ENCODE results near the gene LGI1. TPM values are rescaled to one million over a fixed set of nuclear protein-coding genes. Genes with fewer than 3 reads are reported as not detected.

The LGI1 gene
- polyA plus RNA-seq, 1 donor = 3.4 TPM

- no peaks in the 10 kb centered on the region for H3K9me3 ChIP-seq (ENCODE audit: control insufficient read depth, low read depth, low read length)
- H3K27me3 ChIP-seq (ENCODE audit: control insufficient read depth, insufficient read depth, low read length) = peaks cover 21% of the 10 kb centered on the region
Observed at GRCh38 chr10:93726024-93726423, 31.7 kb upstream of the LGI1 start.

DNA sequence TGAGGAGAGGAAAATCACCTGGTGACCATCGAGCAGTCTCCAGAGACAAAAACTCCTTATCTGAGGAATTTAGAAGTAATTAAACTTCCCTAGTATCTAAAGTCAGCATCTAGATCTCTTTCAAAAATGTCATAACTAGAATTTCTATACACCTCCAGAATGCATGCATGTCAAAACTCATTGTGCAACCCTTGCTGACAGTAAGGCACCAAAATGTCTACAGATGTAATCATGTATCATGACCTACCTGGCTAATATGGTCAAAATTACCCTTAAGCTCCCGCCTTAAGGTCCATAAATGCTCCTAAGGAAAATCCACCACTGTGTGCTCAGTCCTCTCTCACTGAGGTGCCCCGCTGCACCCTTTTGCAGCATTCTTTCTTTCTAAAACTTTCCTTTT, 16.4 kb upstream of the LGI1 start:
- Histone ChIP-seq H3K27ac (ENCODE audit: low read length) (no peak overlapping the region), H3K36me3 (ENCODE audit: control insufficient read depth, insufficient read depth, low read length) (no peaks in the 10 kb centered on the region), H3K9me3 (ENCODE audit: control insufficient read depth, low read depth, low read length) (no peaks in the 10 kb centered on the region), H3K4me1 (ENCODE audit: control insufficient read depth, insufficient read depth, low read length) (no peaks in the 10 kb centered on the region), H3K27me3 (ENCODE audit: control insufficient read depth, insufficient read depth, low read length) (no peaks in the 10 kb centered on the region), H3K4me3 (ENCODE audit: low read length) (no peak overlapping the region)
- no peak for DNase-seq
- WGBS (ENCODE audit: insufficient coverage, low lambda C conversion rate) = 33% methylated on average over 1 of the region's 3 CpGs

More at GRCh38 chr10:93726024-93726423, 31.7 kb upstream of the LGI1 start:
- Histone ChIP-seq H3K4me1 (ENCODE audit: control insufficient read depth, insufficient read depth, low read length) (no peaks in the 10 kb centered on the region), H3K27ac (ENCODE audit: low read length) (no peak overlapping the region), H3K4me3 (ENCODE audit: low read length) (no peak overlapping the region), H3K36me3 (ENCODE audit: control insufficient read depth, insufficient read depth, low read length) (no peaks in the 10 kb centered on the region)
- 86% methylated on average over 1 of the region's 1 CpG for WGBS (ENCODE audit: insufficient coverage, low lambda C conversion rate)
- DNase-seq = no peak

DNA sequence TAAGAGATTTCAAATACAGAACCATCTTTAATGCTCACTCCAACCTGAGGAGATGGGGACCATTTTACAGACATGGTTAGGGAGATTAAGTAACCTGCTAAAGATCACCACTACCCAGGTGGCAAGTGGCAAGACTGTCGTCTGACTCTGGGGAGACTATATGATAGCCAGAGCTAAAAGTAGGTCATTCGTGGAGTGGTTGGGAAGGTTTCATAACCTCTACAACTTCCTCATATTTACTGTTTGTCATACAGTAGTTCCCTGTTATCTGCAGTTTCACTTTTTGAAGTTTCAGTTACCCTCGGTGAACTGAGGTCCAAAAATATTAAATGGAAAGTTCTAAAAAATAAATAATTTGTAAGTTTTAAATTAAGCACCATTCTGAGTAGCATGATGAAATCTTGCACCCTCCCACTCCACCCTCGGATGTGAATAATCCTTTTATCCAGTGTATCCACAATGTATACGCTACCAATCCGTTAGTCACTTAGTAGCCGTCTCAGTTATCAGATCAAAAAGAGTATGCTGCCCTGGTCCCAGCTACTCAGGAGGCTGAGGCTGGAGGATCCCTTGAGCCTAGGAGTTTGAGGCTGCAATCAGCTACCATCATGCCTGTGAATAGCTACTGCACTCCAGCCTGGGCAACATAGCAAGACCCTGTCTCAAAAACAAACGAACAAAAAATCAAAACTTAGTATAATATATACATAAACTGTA, 14.9 kb upstream of the LGI1 start:
- no peaks in the 10 kb centered on the region for H3K27me3 ChIP-seq (ENCODE audit: control insufficient read depth, insufficient read depth, low read length)
- DNase-seq = no peak
- H3K27ac ChIP-seq (ENCODE audit: low read length) = no peak overlapping the region
- no peaks in the 10 kb centered on the region for H3K9me3 ChIP-seq (ENCODE audit: control insufficient read depth, low read depth, low read length)
- no CpG with 5 or more reads among the region's 8 CpGs for WGBS (ENCODE audit: insufficient coverage, low lambda C conversion rate)
- no peak overlapping the region for H3K4me3 ChIP-seq (ENCODE audit: low read length)
- no peaks in the 10 kb centered on the region for H3K4me1 ChIP-seq (ENCODE audit: control insufficient read depth, insufficient read depth, low read length)
- H3K36me3 ChIP-seq (ENCODE audit: control insufficient read depth, insufficient read depth, low read length) = no peaks in the 10 kb centered on the region

GRCh38 chr10:93745408-93746065, 12.2 kb upstream of the LGI1 start:
- peaks cover 9% of the 10 kb centered on the region for H3K4me1 ChIP-seq (ENCODE audit: control insufficient read depth, insufficient read depth, low read length)
- no peaks in the 10 kb centered on the region for H3K36me3 ChIP-seq (ENCODE audit: control insufficient read depth, insufficient read depth, low read length)
- WGBS (ENCODE audit: insufficient coverage, low lambda C conversion rate) = 39% methylated on average over 4 of the region's 9 CpGs
- DNase-seq = no peak
- H3K9me3 ChIP-seq (ENCODE audit: control insufficient read depth, low read depth, low read length) = no peaks in the 10 kb centered on the region
- no peak overlapping the region for H3K27ac ChIP-seq (ENCODE audit: low read length)
- H3K4me3 ChIP-seq (ENCODE audit: low read length) = no peak overlapping the region
- no peaks in the 10 kb centered on the region for H3K27me3 ChIP-seq (ENCODE audit: control insufficient read depth, insufficient read depth, low read length)

DNA sequence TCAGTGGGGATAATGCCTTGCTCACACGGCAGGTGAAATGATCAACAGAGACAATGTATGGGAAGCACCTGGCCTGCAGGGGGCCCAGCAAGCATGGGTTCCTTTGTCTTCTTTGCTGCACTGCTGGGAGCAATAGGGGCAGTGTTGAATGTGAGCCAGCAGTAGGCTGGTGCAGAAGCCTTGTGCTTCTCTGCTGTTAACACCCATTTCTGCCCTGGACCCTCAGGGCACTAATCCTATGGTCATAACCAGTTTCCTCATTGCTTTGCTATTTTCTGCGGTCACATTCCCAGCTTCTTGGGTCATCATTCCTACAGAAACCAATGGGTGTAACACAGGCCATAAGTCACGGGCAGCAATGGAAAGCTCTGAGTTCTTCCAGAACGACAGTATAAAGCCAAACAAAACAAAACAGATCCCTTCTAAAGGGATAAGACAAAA, 10.9 kb upstream of the LGI1 start:
- Histone ChIP-seq H3K4me3 (ENCODE audit: low read length) (no peak overlapping the region), H3K36me3 (ENCODE audit: control insufficient read depth, insufficient read depth, low read length) (no peaks in the 10 kb centered on the region), H3K27ac (ENCODE audit: low read length) (peak overlapping the region; percentile 40), H3K4me1 (ENCODE audit: control insufficient read depth, insufficient read depth, low read length) (peaks cover 17% of the 10 kb centered on the region), H3K27me3 (ENCODE audit: control insufficient read depth, insufficient read depth, low read length) (no peaks in the 10 kb centered on the region), H3K9me3 (ENCODE audit: control insufficient read depth, low read depth, low read length) (no peaks in the 10 kb centered on the region)
- peak; percentile 70 to 75 for DNase-seq
- WGBS (ENCODE audit: insufficient coverage, low lambda C conversion rate) = no CpG with 5 or more reads among the region's 4 CpGs

DNA sequence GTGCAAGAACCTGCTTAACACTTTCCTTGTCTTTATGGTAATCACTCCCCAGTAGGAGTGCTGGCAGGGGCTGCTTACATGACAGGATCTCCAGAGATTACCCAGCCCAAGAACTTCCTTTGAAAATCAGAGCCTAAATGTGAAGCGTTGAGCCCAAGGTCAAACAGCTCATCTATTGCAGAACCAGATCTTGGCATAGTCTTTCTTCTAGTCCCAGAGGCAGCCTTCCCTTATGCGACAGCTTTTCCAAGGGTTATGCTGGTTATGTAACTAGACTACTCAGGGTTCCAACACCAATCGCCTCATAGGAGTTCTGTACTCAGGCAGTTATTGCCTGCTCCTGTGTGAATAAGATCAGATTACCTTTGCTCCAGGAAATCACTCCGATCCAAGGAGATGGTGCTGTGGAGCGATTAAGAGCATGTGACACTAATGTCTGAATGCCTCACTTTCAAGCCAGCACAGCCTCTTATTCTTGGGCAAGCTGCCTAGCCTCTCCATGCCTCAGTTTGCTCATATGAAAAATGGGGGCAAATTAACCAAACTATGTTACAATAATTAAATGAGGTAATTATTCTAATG, 8.4 kb upstream of the LGI1 start:
- Histone ChIP-seq H3K4me1 (ENCODE audit: control insufficient read depth, insufficient read depth, low read length) (peaks cover 22% of the 10 kb centered on the region), H3K36me3 (ENCODE audit: control insufficient read depth, insufficient read depth, low read length) (no peaks in the 10 kb centered on the region), H3K9me3 (ENCODE audit: control insufficient read depth, low read depth, low read length) (no peaks in the 10 kb centered on the region), H3K4me3 (ENCODE audit: low read length) (no peak overlapping the region), H3K27me3 (ENCODE audit: control insufficient read depth, insufficient read depth, low read length) (no peaks in the 10 kb centered on the region), H3K27ac (ENCODE audit: low read length) (peak overlapping the region; percentile 75)
- peak; percentile 83 to 87 for DNase-seq
- WGBS (ENCODE audit: insufficient coverage, low lambda C conversion rate) = no CpG with 5 or more reads among the region's 5 CpGs

DNA sequence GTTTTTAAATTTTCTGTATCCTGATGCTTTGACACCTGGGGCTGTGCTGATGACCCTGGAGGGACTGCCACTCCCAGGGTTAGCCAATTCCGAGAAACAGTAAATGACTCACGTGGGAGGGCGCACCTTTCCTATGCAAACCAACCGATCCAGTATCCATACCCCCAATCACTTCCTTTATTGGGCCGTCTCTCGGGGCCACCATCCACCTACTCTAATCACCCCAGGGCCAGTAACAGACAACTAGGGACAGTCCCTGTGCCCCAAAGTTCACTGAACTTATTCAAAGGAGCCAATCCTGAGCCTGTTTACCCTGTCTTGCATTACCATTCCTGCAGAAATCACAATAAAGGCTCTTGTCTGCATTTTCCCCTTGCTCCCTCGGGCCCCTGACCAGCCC, 6.6 kb upstream of the LGI1 start:
- H3K36me3 ChIP-seq (ENCODE audit: control insufficient read depth, insufficient read depth, low read length) = no peaks in the 10 kb centered on the region
- no peaks in the 10 kb centered on the region for H3K27me3 ChIP-seq (ENCODE audit: control insufficient read depth, insufficient read depth, low read length)
- H3K9me3 ChIP-seq (ENCODE audit: control insufficient read depth, low read depth, low read length) = no peaks in the 10 kb centered on the region
- peak overlapping the region; percentile 64 for H3K27ac ChIP-seq (ENCODE audit: low read length)
- no peak overlapping the region for H3K4me3 ChIP-seq (ENCODE audit: low read length)
- WGBS (ENCODE audit: insufficient coverage, low lambda C conversion rate) = 20% methylated on average over 1 of the region's 7 CpGs
- DNase-seq = peak; percentile 15 to 72
- H3K4me1 ChIP-seq (ENCODE audit: control insufficient read depth, insufficient read depth, low read length) = peaks cover 22% of the 10 kb centered on the region

GRCh38 chr10:93751832-93752231, 5.9 kb upstream of the LGI1 start:
- Histone ChIP-seq H3K9me3 (ENCODE audit: control insufficient read depth, low read depth, low read length) (no peaks in the 10 kb centered on the region), H3K27me3 (ENCODE audit: control insufficient read depth, insufficient read depth, low read length) (no peaks in the 10 kb centered on the region), H3K4me1 (ENCODE audit: control insufficient read depth, insufficient read depth, low read length) (peaks cover 22% of the 10 kb centered on the region), H3K36me3 (ENCODE audit: control insufficient read depth, insufficient read depth, low read length) (no peaks in the 10 kb centered on the region), H3K27ac (ENCODE audit: low read length) (peak overlapping the region; percentile 51), H3K4me3 (ENCODE audit: low read length) (peak overlapping the region; percentile 10)
- no CpG with 5 or more reads among the region's 5 CpGs for WGBS (ENCODE audit: insufficient coverage, low lambda C conversion rate)
- DNase-seq = peak; percentile 17 to 53

- no peak overlapping the region for H3K27ac ChIP-seq (ENCODE audit: low read length)
- H3K4me1 ChIP-seq (ENCODE audit: control insufficient read depth, insufficient read depth, low read length) = peaks cover 22% of the 10 kb centered on the region
- H3K27me3 ChIP-seq (ENCODE audit: control insufficient read depth, insufficient read depth, low read length) = peaks cover 1% of the 10 kb centered on the region
- no peaks in the 10 kb centered on the region for H3K9me3 ChIP-seq (ENCODE audit: control insufficient read depth, low read depth, low read length)
- no peak overlapping the region for H3K4me3 ChIP-seq (ENCODE audit: low read length)
- peak in 1 of 2 donors; percentile 17 for DNase-seq
- no peaks in the 10 kb centered on the region for H3K36me3 ChIP-seq (ENCODE audit: control insufficient read depth, insufficient read depth, low read length)
Observed at GRCh38 chr10:93752761-93753160, 5.0 kb upstream of the LGI1 start.

GRCh38 chr10:93753621-93754250, 4.0 kb upstream of the LGI1 start:
- H3K36me3 ChIP-seq (ENCODE audit: control insufficient read depth, insufficient read depth, low read length) = no peaks in the 10 kb centered on the region
- WGBS (ENCODE audit: insufficient coverage, low lambda C conversion rate) = 90% methylated on average over 2 of the region's 3 CpGs
- H3K4me1 ChIP-seq (ENCODE audit: control insufficient read depth, insufficient read depth, low read length) = peaks cover 22% of the 10 kb centered on the region
- peaks cover 6% of the 10 kb centered on the region for H3K27me3 ChIP-seq (ENCODE audit: control insufficient read depth, insufficient read depth, low read length)
- H3K4me3 ChIP-seq (ENCODE audit: low read length) = no peak overlapping the region
- no peak for DNase-seq
- no peak overlapping the region for H3K27ac ChIP-seq (ENCODE audit: low read length)
- H3K9me3 ChIP-seq (ENCODE audit: control insufficient read depth, low read depth, low read length) = no peaks in the 10 kb centered on the region

All from large intestine (tissue), 3 donors.